H1 (cell line): ENCODE measurements around the gene CHD3. TPM values are rescaled to one million over a fixed set of nuclear protein-coding genes. Genes with fewer than 3 reads are reported as not detected.
A peak's percentile ranks its signal among the peaks of the same experiment; 100 is the strongest.

Source experiments
- CTCF ChIA-PET: fragments of 300-600 bp; sonication (Branson Sonifier 250); formaldehyde crosslinking; loops from one replicate; lab custom pipeline; 2021; ENCODE audit not compliant: partially characterized antibody; lab: Charles Lee
- POLR2A ChIA-PET: fragments of 300-600 bp; sonication (Branson Sonifier 250); formaldehyde crosslinking; loops from one replicate; lab custom pipeline; 2021; ENCODE audit warnings: inconsistent platforms; ENCODE audit not compliant: partially characterized antibody; lab: Charles Lee
- DNase-seq, 2 experiments: peaks; one replicate each; pipeline versions ENCODE4 v3.0.0 to v3.0.0-alpha.2; 2010 to 2022; ENCODE audit warnings: low spot score in 2 of 2, low read depth in 1 of 2, mixed read lengths in 1 of 2
- FAIRE-seq: peaks from 2 replicates; lab custom pipeline; 2011; peaks lifted over from hg19 to GRCh38; lab: Jason Lieb, UNC
- H2AFZ ChIP-seq: 2 replicates; pipeline ENCODE4 v1.8.1; 2012; ENCODE audit warnings: low read length, inconsistent platforms
- H2AK5ac ChIP-seq: 2 replicates; pipeline ENCODE4 v1.6.1; 2013; ENCODE audit warnings: low read depth, low read length
- H2BK120ac ChIP-seq: replicated peaks from 2 replicates; pipeline ENCODE3; 2013; ENCODE audit warnings: low read depth, low read length, inconsistent platforms
- H2BK12ac ChIP-seq: 2 replicates; pipeline ENCODE4 v1.6.1; 2013; ENCODE audit warnings: low read depth, low read length
- H2BK15ac ChIP-seq: 2 replicates; pipeline ENCODE4 v1.6.1; 2013; ENCODE audit warnings: low read length
- H2BK20ac ChIP-seq: 2 replicates; pipeline ENCODE4 v1.6.1; 2013; ENCODE audit warnings: low read length
- H2BK5ac ChIP-seq: 2 replicates; pipeline ENCODE4 v1.6.1; 2013; ENCODE audit warnings: low read depth, low read length
- H3K14ac ChIP-seq: 2 replicates; pipeline ENCODE4 v1.6.1; 2013; ENCODE audit warnings: inconsistent platforms; ENCODE audit not compliant: insufficient read length
- H3K18ac ChIP-seq: 2 replicates; pipeline ENCODE4 v1.6.1; 2013; ENCODE audit warnings: low read length; ENCODE audit errors: extremely low read depth
- H3K23ac ChIP-seq: 2 replicates; pipeline ENCODE4 v1.6.1; 2013; ENCODE audit warnings: inconsistent platforms; ENCODE audit not compliant: insufficient read length
- H3K23me2 ChIP-seq: 2 replicates; pipeline ENCODE4 v1.6.1; 2013; ENCODE audit warnings: low read depth, low read length
- H3K27ac ChIP-seq: 2 replicates; pipeline ENCODE4 v1.6.1; 2011; ENCODE audit warnings: low read depth, low read length, inconsistent platforms
- H3K27me3 ChIP-seq, 4 experiments: replicated peaks in 1 of 4; 1 replicate in 1 of 4; 2 replicates in 3 of 4; pipeline versions ENCODE4 v1.6.1 to v1.8.1; 2011 to 2013; ENCODE audit warnings: low read length in 3 of 4, mild to moderate bottlenecking in 3 of 4, inconsistent platforms in 2 of 4, mixed read lengths in 2 of 4, moderate library complexity in 1 of 4; ENCODE audit not compliant: control insufficient read depth in 3 of 4, insufficient read depth in 3 of 4; ENCODE audit errors: extremely low read depth in 1 of 4
- H3K36me3 ChIP-seq, 4 experiments: 2 replicates each; pipeline versions ENCODE4 v1.6.1 to v1.8.1; 2011 to 2013; ENCODE audit warnings: mild to moderate bottlenecking in 4 of 4, low read length in 3 of 4, moderate library complexity in 2 of 4, control low read depth in 1 of 4, inconsistent platforms in 1 of 4; ENCODE audit not compliant: insufficient read depth in 4 of 4, control insufficient read depth in 2 of 4
- H3K4ac ChIP-seq: replicated peaks from 2 replicates; pipeline ENCODE3; 2013; ENCODE audit warnings: low read length, low read depth, mixed read lengths, inconsistent platforms; ENCODE audit not compliant: insufficient read length
- H3K4me1 ChIP-seq, 4 experiments: replicated peaks in 1 of 4; 1 replicate in 1 of 4; 2 replicates in 3 of 4; pipeline versions ENCODE4 v1.6.1 to v1.8.1; 2011 to 2013; ENCODE audit warnings: low read length in 3 of 4, inconsistent platforms in 2 of 4, mixed read lengths in 1 of 4; ENCODE audit not compliant: insufficient read depth in 4 of 4, control insufficient read depth in 3 of 4
- H3K4me2 ChIP-seq, 2 experiments: 2 replicates each; pipeline versions ENCODE4 v1.6.1 to v1.8.1; 2011 to 2013; ENCODE audit warnings: low read depth in 2 of 2, low read length in 2 of 2, control low read depth in 1 of 2, inconsistent platforms in 1 of 2, mild to moderate bottlenecking in 1 of 2; ENCODE audit not compliant: insufficient read depth in 1 of 2
- H3K4me3 ChIP-seq, 4 experiments: fragments of 200-600, 300-600 bp in 1 of 4; sonication (generic), shearing (Covaris generic), sonication (Bioruptor Twin) in 1 of 4; 2 replicates each; pipeline versions ENCODE4 v1.5.1 to v1.8.1; 2011 to 2016; ENCODE audit warnings: low read length in 4 of 4, low read depth in 3 of 4, control low read depth in 2 of 4, inconsistent platforms in 2 of 4, mild to moderate bottlenecking in 2 of 4, mixed read lengths in 1 of 4, moderate library complexity in 1 of 4; ENCODE audit not compliant: insufficient read depth in 2 of 4; ENCODE audit errors: extremely low read depth in 1 of 4
- H3K56ac ChIP-seq: replicated peaks from 2 replicates; pipeline ENCODE3; 2013; ENCODE audit warnings: low read depth, mild to moderate bottlenecking, mixed read lengths, low read length, inconsistent platforms; ENCODE audit not compliant: insufficient read length
- H3K79me1 ChIP-seq: 2 replicates; pipeline ENCODE4 v1.6.1; 2013; ENCODE audit warnings: low read depth, low read length, control low read depth
- H3K79me2 ChIP-seq, 2 experiments: 2 replicates each; pipeline versions ENCODE4 v1.6.1 to v1.8.1; 2012 to 2013; ENCODE audit warnings: low read length in 2 of 2, mild to moderate bottlenecking in 2 of 2, inconsistent platforms in 1 of 2; ENCODE audit not compliant: insufficient read depth in 2 of 2, control insufficient read depth in 1 of 2
- H3K9ac ChIP-seq, 4 experiments: replicated peaks in 1 of 4; 1 replicate in 1 of 4; 2 replicates in 3 of 4; pipeline versions ENCODE4 v1.6.1 to v1.8.1; 2011 to 2013; ENCODE audit warnings: low read depth in 3 of 4, low read length in 3 of 4, control low read depth in 2 of 4, mild to moderate bottlenecking in 2 of 4, moderate library complexity in 2 of 4, inconsistent platforms in 1 of 4; ENCODE audit errors: extremely low read depth in 1 of 4
- H3K9me3 ChIP-seq, 2 experiments: 2 replicates each; pipeline versions ENCODE4 v1.6.1 to v1.8.1; 2012 to 2013; ENCODE audit warnings: mild to moderate bottlenecking in 2 of 2, moderate library complexity in 2 of 2, control low read depth in 1 of 2, inconsistent platforms in 1 of 2, low read depth in 1 of 2, low read length in 1 of 2, mixed read lengths in 1 of 2; ENCODE audit not compliant: insufficient read depth in 2 of 2
- H4K20me1 ChIP-seq, 2 experiments: replicated peaks in 1 of 2; 2 replicates each; pipeline versions ENCODE3 to v1.8.1; 2011 to 2013; ENCODE audit warnings: inconsistent platforms in 2 of 2, low read length in 2 of 2, mild to moderate bottlenecking in 1 of 2; ENCODE audit not compliant: insufficient read depth in 2 of 2, control insufficient read depth in 1 of 2
- H4K5ac ChIP-seq: 2 replicates; pipeline ENCODE4 v1.6.1; 2013; ENCODE audit warnings: low read length, low read depth, mixed read lengths, inconsistent platforms; ENCODE audit not compliant: insufficient read length
- H4K8ac ChIP-seq: 2 replicates; pipeline ENCODE4 v1.8.0; 2013; ENCODE audit warnings: mild to moderate bottlenecking, moderate library complexity, low read length, inconsistent platforms; ENCODE audit not compliant: insufficient read depth; ENCODE audit errors: extremely low read depth
- H4K91ac ChIP-seq: replicated peaks from 2 replicates; pipeline ENCODE3; 2013; ENCODE audit warnings: low read length, mixed read lengths, inconsistent platforms; ENCODE audit not compliant: insufficient read length
- CEBPB ChIP-seq: IDR thresholded peaks from 2 replicates; pipeline ENCODE4 v1.6.1; 2012; ENCODE audit warnings: low read depth, low read length
- GTF2F1 ChIP-seq: IDR thresholded peaks from 2 replicates; pipeline ENCODE4 v1.6.1; 2012; ENCODE audit warnings: low read depth, low read length, improper control_type of control experiment, borderline replicate concordance
- MAFK ChIP-seq: IDR thresholded peaks from 2 replicates; pipeline ENCODE4 v1.6.1; 2012; ENCODE audit warnings: low read depth, mild to moderate bottlenecking, improper control_type of control experiment, low read length
- RAD21 ChIP-seq, 2 experiments: IDR thresholded peaks in 1 of 2; conservative IDR thresholded peaks in 1 of 2; 2 replicates each; pipeline ENCODE4 v1.6.1; 2011; ENCODE audit warnings: low read depth in 2 of 2, low read length in 2 of 2, improper control_type of control experiment in 1 of 2, inconsistent platforms in 1 of 2, mild to moderate bottlenecking in 1 of 2, moderate library complexity in 1 of 2
- SIN3A ChIP-seq, 2 experiments: IDR thresholded peaks in 1 of 2; conservative IDR thresholded peaks in 1 of 2; 2 replicates each; pipeline ENCODE4 v1.6.1; 2011 to 2012; ENCODE audit warnings: low read length in 2 of 2, improper control_type of control experiment in 1 of 2, low read depth in 1 of 2, mild to moderate bottlenecking in 1 of 2
- SIRT6 ChIP-seq: IDR thresholded peaks from one replicate; pipeline ENCODE4 v1.7.1; 2012; ENCODE audit warnings: low read length, inconsistent platforms
- TCF12 ChIP-seq: IDR thresholded peaks from 2 replicates; pipeline ENCODE4 v1.6.1; 2011; ENCODE audit warnings: low read depth, mild to moderate bottlenecking, low read length
- YY1 ChIP-seq: IDR thresholded peaks from 2 replicates; pipeline ENCODE4 v1.6.1; 2011; ENCODE audit warnings: low read depth, mild to moderate bottlenecking, low read length
- WGBS, 2 experiments: shearing (Covaris generic) in 1 of 2; methylation state at CpG; one replicate each; pipeline versions ENCODE4 v1.1.6 to v1.1.7; 2013 to 2015; ENCODE audit warnings: low lambda C conversion rate in 2 of 2, mixed read lengths in 2 of 2, inconsistent platforms in 1 of 2, low coverage in 1 of 2, missing lambda C conversion rate in 1 of 2; ENCODE audit not compliant: insufficient replicate concordance in 2 of 2, insufficient coverage in 1 of 2, insufficient read length in 1 of 2; ENCODE audit errors: extremely low coverage in 1 of 2, missing lambda C conversion rate in 1 of 2; 5-methylcytosine and 5-hydroxymethylcytosine counted together
- polyA plus RNA-seq, 7 experiments: library from polyadenylated mRNA; depleted of rRNA in 3 of 7; stranded (reverse) in 5 of 7; unstranded in 2 of 7; fragments of >200 nt in 5 of 7; fragments of 200-250 nt in 2 of 7; gene quantifications; 1 replicate in 5 of 7; 2 replicates in 1 of 7; 4 replicates in 1 of 7; pipeline versions ENCODE4 v1.2.1 to v1.2.3, GENCODE V29; 2011 to 2013; ENCODE audit warnings: missing spikeins in 2 of 7, mixed read lengths in 2 of 7
- total RNA-seq: library from RNA; stranded (reverse); fragmentation: NEBNext Ultra II Directional; extraction: Animal tissue kit (Norgen Biotek cat#: 25700); gene quantifications from 2 replicates; pipeline ENCODE4 v1.2.1, GENCODE V29; 2021
- TF ChIP-seq, protein P1 (sequence below), 3 experiments: IDR thresholded peaks; 1 replicate in 2 of 3; 2 replicates in 1 of 3; pipeline versions ENCODE4 v1.5.1 to v1.6.1; 2011; ENCODE audit warnings: low read length in 3 of 3, mild to moderate bottlenecking in 3 of 3, inconsistent platforms in 2 of 3, low read depth in 1 of 3, moderate library complexity in 1 of 3; ENCODE audit not compliant: insufficient read depth in 1 of 3; ENCODE audit errors: control extremely low read depth in 1 of 3

The CHD3 gene
- total and polyA plus RNA-seq, 2 of the 8 experiments (the other 6 are each of a cell fraction or from before 2014, with no cell fraction given) = 12.3 to 12.9 TPM

DNA sequence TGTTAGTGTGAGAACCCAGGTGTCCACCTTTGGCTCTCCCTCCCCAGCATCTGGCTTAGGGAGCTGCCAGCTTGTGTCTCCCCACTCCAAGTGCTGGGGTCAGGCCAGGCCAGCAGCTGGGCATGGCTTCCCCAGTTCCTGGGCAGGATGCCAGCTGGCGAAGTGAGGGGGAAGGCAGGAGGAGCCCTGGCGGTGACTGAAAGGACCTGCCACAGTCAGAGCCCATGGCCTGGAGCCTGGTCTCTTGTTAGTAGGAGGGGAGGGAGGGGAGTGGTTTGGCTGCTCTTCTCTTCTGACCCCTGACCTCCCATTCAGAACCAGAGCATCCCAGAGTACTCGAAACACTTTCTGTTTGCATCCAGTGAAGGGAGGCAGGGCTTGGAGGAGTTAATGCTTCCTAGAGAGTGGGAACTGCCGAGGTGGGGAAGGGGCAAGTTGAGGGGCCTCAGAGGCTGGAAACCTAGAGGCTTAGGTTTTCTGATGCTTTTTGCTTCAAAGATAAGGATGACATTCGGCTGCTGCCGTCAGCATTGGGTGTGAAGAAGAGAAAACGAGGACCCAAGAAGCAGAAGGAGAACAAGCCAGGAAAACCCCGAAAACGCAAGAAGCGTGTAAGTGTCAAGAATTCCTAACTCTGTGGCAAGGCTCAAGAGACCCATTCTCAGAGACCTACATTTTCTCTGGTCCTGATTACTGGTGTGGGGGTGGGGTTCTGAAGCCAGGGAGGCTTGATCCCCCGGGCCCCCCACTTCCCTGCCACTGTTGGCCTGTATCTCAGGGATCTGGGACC lies 772 bp downstream of the CHD3 start:
- Histone ChIP-seq H3K36me3 (peaks cover 0 to 9% (median 2%) of the 10 kb centered on the region in 4 experiments; a peak in 2 of 8 replicates), H3K27me3 (peaks cover 0 to 10% (median 3%) of the 10 kb centered on the region in 4 experiments; a peak in 3 of 7 replicates), H3K79me1 (no peaks in the 10 kb centered on the region), H4K8ac (no peak overlapping the region), H2BK120ac (no peak overlapping the region), H4K91ac (no peak overlapping the region), H4K5ac (no peak overlapping the region), H2BK5ac (no peak overlapping the region), H2BK12ac (no peak overlapping the region), H3K4me2 (peak overlapping the region in 1 of 2 experiments; percentile 82; a peak in 2 of 4 replicates), H2AFZ (no peak overlapping the region), H3K79me2 (no peaks in the 10 kb centered on the region), H3K4ac (no peak overlapping the region), H3K9ac (no peak overlapping the region), H3K4me1 (peaks cover 9 to 30% (median 17%) of the 10 kb centered on the region in 4 experiments), H3K23me2 (peaks cover 21% of the 10 kb centered on the region), H3K56ac (no peak overlapping the region), H2BK15ac (no peak overlapping the region), H3K14ac (no peak overlapping the region), H3K9me3 (no peaks in the 10 kb centered on the region; a peak in 1 of 4 replicates), H4K20me1 (no peaks in the 10 kb centered on the region), H3K4me3 (no peak overlapping the region), H3K18ac (no peak overlapping the region), H3K27ac (no peak overlapping the region), H2BK20ac (no peak overlapping the region), H3K23ac (no peak overlapping the region), H2AK5ac (no peak overlapping the region)
- FAIRE-seq (no peak), DNase-seq (no peak)
- CTCF ChIA-PET = interaction anchor here (0.8 to 1.1 kb wide), 3 partner anchors 11 to 24 kb away, joined by 3 to 5 read pairs (median 3); no protein-coding TSS in a partner anchor
- POLR2A ChIA-PET = interaction anchor here (1.0 kb wide), 1 partner anchor 32 kb away, joined by 3 read pairs; no protein-coding TSS in a partner anchor
- 84% methylated on average over 11 of the region's 11 CpGs; no CpG with 5 or more reads in 1 of the 2 experiments for WGBS, 2 experiments
- TF ChIP-seq YY1 (no peak), MAFK (no peak), SIRT6 (no peak), SIN3A (conservative IDR thresholded peaks at IDR 0.05 in 1 of 2, IDR thresholded peaks at IDR 0.05 in 1 of 2; ENCODE audit: low read depth in 1 of 2, low read length in 2 of 2) (no peak), RAD21 (IDR thresholded peaks at IDR 0.05 in 1 of 2, conservative IDR thresholded peaks at IDR 0.05 in 1 of 2; ENCODE audit: low read depth in 2 of 2, low read length in 2 of 2) (0 out of 4 replicates have a peak, but pooled peaks of 1 of the 2 experiments have one; percentile 5), CEBPB (no peak), GTF2F1 (no peak), TCF12 (no peak)
- TF ChIP-seq, protein P1, sequence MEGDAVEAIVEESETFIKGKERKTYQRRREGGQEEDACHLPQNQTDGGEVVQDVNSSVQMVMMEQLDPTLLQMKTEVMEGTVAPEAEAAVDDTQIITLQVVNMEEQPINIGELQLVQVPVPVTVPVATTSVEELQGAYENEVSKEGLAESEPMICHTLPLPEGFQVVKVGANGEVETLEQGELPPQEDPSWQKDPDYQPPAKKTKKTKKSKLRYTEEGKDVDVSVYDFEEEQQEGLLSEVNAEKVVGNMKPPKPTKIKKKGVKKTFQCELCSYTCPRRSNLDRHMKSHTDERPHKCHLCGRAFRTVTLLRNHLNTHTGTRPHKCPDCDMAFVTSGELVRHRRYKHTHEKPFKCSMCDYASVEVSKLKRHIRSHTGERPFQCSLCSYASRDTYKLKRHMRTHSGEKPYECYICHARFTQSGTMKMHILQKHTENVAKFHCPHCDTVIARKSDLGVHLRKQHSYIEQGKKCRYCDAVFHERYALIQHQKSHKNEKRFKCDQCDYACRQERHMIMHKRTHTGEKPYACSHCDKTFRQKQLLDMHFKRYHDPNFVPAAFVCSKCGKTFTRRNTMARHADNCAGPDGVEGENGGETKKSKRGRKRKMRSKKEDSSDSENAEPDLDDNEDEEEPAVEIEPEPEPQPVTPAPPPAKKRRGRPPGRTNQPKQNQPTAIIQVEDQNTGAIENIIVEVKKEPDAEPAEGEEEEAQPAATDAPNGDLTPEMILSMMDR (IDR thresholded peaks at IDR 0.05; ENCODE audit: control extremely low read depth in 1 of 3, insufficient read depth in 1 of 3, low read depth in 1 of 3, low read length in 3 of 3) = peak in 2 of 3 experiments; percentile 15 to 40; a peak in 2 of 4 replicates
